Kidney epithelial cell (primary cell): ENCODE results near the gene INTS1. TPM values are rescaled to one million over a fixed set of nuclear protein-coding genes. Genes with fewer than 3 reads are reported as not detected.

Experiments
- DNase-seq: peaks from one replicate; pipeline ENCODE4 v3.0.0-alpha.2; 2010; ENCODE audit warnings: low read depth
- H3K27me3 ChIP-seq: 2 replicates; pipeline ENCODE4 v1.6.0; 2011; ENCODE audit warnings: low read length; ENCODE audit not compliant: control insufficient read depth, insufficient read depth
- H3K36me3 ChIP-seq: 2 replicates; pipeline ENCODE4 v1.5.1; 2011; ENCODE audit warnings: low read length; ENCODE audit not compliant: control insufficient read depth, insufficient read depth
- H3K4me3 ChIP-seq: 2 replicates; pipeline ENCODE4 v1.5.1; 2011; ENCODE audit warnings: low read depth, mild to moderate bottlenecking, control low read depth, low read length
- total RNA-seq: library from RNA; depleted of rRNA; stranded (reverse); fragments of >200 nt; gene quantifications from 2 replicates; pipeline ENCODE4 v1.2.3, GENCODE V29; 2015
- TF ChIP-seq, protein P1 (sequence below): IDR thresholded peaks from 2 replicates; pipeline ENCODE4 v1.5.1; 2011; ENCODE audit warnings: mild to moderate bottlenecking, moderate library complexity, low read length, control low read depth, inconsistent platforms; ENCODE audit not compliant: insufficient read depth, poor library complexity, severe bottlenecking

Gene INTS1
- total RNA-seq, 1 donor from 2014 or later = 84.3 TPM

- Histone ChIP-seq H3K36me3 (no peaks in the 10 kb centered on the region), H3K27me3 (no peaks in the 10 kb centered on the region), H3K4me3 (no peak overlapping the region)
- TF ChIP-seq, protein P1, sequence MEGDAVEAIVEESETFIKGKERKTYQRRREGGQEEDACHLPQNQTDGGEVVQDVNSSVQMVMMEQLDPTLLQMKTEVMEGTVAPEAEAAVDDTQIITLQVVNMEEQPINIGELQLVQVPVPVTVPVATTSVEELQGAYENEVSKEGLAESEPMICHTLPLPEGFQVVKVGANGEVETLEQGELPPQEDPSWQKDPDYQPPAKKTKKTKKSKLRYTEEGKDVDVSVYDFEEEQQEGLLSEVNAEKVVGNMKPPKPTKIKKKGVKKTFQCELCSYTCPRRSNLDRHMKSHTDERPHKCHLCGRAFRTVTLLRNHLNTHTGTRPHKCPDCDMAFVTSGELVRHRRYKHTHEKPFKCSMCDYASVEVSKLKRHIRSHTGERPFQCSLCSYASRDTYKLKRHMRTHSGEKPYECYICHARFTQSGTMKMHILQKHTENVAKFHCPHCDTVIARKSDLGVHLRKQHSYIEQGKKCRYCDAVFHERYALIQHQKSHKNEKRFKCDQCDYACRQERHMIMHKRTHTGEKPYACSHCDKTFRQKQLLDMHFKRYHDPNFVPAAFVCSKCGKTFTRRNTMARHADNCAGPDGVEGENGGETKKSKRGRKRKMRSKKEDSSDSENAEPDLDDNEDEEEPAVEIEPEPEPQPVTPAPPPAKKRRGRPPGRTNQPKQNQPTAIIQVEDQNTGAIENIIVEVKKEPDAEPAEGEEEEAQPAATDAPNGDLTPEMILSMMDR = no peak
- DNase-seq = no peak
These were observed 42.2 kb upstream of the INTS1 start for GRCh38 chr7:1546274-1546908.

GRCh38 chr7:1545417-1546246, 41.4 kb upstream of the INTS1 start:
- H3K4me3 ChIP-seq = no peak overlapping the region
- H3K27me3 ChIP-seq = no peaks in the 10 kb centered on the region
- no peak for DNase-seq
- TF ChIP-seq, protein P1 = no peak
- no peaks in the 10 kb centered on the region for H3K36me3 ChIP-seq

GRCh38 chr7:1544896-1545416, 40.8 kb upstream of the INTS1 start:
- no peak for DNase-seq
- TF ChIP-seq, protein P1 = no peak
- H3K36me3 ChIP-seq = no peaks in the 10 kb centered on the region
- H3K4me3 ChIP-seq = no peak overlapping the region
- no peaks in the 10 kb centered on the region for H3K27me3 ChIP-seq

GRCh38 chr7:1544178-1544895, 40.1 kb upstream of the INTS1 start:
- TF ChIP-seq, protein P1 = no peak
- DNase-seq = no peak
- Histone ChIP-seq H3K4me3 (no peak overlapping the region), H3K36me3 (no peaks in the 10 kb centered on the region), H3K27me3 (no peaks in the 10 kb centered on the region)

GRCh38 chr7:1543826-1544177, 39.6 kb upstream of the INTS1 start:
- no peak overlapping the region for H3K4me3 ChIP-seq
- TF ChIP-seq, protein P1 = no peak
- H3K27me3 ChIP-seq = no peaks in the 10 kb centered on the region
- DNase-seq = no peak
- H3K36me3 ChIP-seq = no peaks in the 10 kb centered on the region
